BE2C (cell line): Measurements from ENCODE around the gene RAB38.

Experiments used
- DNase-seq: peaks from one replicate; pipeline ENCODE4 v3.0.0-alpha.2; 2020
- H3K27me3 ChIP-seq: fragments of 250-450 bp; sonication (Bioruptor Pico); 2 replicates; pipeline ENCODE4 v1.5.1; 2020; ENCODE audit warnings: mild to moderate bottlenecking
- H3K36me3 ChIP-seq: fragments of 250-450 bp; sonication (Bioruptor Pico); 2 replicates; pipeline ENCODE4 v1.5.1; 2020; ENCODE audit warnings: mild to moderate bottlenecking
- H3K4me1 ChIP-seq: fragments of 250-450 bp; sonication (Bioruptor Pico); 2 replicates; pipeline ENCODE4 v1.5.1; 2020
- H3K4me3 ChIP-seq: 2 replicates; pipeline ENCODE4 v1.5.1; 2011; ENCODE audit warnings: low read depth, low read length
- H3K9me3 ChIP-seq: fragments of 250-450 bp; sonication (Bioruptor Pico); 2 replicates; pipeline ENCODE4 v1.5.1; 2020
- TF ChIP-seq, protein P1 (sequence below): IDR thresholded peaks from 2 replicates; pipeline ENCODE4 v1.5.1; 2012; ENCODE audit warnings: mild to moderate bottlenecking, low read depth, low read length

Gene RAB38

DNA sequence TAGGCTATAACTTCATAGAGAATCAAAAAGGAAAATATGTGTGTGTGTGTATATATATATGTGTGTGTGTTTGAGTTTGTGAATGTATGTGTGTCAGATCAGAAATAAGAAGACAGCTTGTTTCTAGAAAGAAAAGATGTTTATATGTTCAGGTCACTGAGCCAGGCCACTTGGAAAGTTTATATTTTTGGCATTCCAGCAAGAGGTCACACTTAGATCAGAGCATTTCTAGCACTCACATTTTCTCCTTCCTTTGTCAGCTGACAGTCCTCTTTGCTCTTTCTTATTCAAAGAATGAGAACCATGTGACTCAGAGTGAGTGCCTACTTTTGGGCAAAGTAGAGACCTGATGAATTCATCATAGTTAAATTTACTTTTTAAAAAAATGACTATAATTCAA lies 22.9 kb downstream of the RAB38 start:
- H3K36me3 ChIP-seq = no peaks in the 10 kb centered on the region
- no peak for DNase-seq
- no peaks in the 10 kb centered on the region for H3K9me3 ChIP-seq
- H3K4me1 ChIP-seq = no peaks in the 10 kb centered on the region
- no peak overlapping the region for H3K4me3 ChIP-seq
- TF ChIP-seq, protein P1, sequence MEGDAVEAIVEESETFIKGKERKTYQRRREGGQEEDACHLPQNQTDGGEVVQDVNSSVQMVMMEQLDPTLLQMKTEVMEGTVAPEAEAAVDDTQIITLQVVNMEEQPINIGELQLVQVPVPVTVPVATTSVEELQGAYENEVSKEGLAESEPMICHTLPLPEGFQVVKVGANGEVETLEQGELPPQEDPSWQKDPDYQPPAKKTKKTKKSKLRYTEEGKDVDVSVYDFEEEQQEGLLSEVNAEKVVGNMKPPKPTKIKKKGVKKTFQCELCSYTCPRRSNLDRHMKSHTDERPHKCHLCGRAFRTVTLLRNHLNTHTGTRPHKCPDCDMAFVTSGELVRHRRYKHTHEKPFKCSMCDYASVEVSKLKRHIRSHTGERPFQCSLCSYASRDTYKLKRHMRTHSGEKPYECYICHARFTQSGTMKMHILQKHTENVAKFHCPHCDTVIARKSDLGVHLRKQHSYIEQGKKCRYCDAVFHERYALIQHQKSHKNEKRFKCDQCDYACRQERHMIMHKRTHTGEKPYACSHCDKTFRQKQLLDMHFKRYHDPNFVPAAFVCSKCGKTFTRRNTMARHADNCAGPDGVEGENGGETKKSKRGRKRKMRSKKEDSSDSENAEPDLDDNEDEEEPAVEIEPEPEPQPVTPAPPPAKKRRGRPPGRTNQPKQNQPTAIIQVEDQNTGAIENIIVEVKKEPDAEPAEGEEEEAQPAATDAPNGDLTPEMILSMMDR = no peak
- H3K27me3 ChIP-seq = no peaks in the 10 kb centered on the region

GRCh38 chr11:88151709-88152265 lies 23.5 kb downstream of the RAB38 start:
- Histone ChIP-seq H3K9me3 (no peaks in the 10 kb centered on the region), H3K36me3 (no peaks in the 10 kb centered on the region), H3K4me1 (no peaks in the 10 kb centered on the region), H3K4me3 (no peak overlapping the region), H3K27me3 (no peaks in the 10 kb centered on the region)
- DNase-seq = no peak
- TF ChIP-seq, protein P1 = no peak

DNA sequence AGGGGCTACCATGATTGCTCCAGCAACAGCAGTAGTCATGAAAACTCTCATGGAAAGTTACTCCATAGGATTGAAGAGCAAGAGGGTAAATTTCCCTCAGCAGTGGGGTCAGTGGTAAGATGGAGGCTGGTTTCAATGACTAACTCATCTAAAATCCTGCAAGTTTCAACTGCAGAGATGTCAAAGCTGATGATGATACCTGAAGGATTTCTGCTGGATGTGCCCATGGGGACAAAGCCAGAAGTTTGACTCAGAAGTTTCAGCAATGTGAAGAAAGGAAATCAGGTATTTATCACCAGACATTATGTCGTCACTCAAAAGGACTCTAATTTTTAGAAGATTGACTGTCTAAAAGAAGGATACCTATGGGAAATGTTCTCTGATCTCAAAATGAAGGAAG lies 29.1 kb downstream of the RAB38 start:
- no peaks in the 10 kb centered on the region for H3K9me3 ChIP-seq
- DNase-seq = no peak
- no peaks in the 10 kb centered on the region for H3K36me3 ChIP-seq
- H3K27me3 ChIP-seq = no peaks in the 10 kb centered on the region
- no peak overlapping the region for H3K4me3 ChIP-seq
- no peaks in the 10 kb centered on the region for H3K4me1 ChIP-seq
- TF ChIP-seq, protein P1 = no peak

GRCh38 chr11:88139865-88140264 lies 35.4 kb downstream of the RAB38 start:
- DNase-seq = no peak
- Histone ChIP-seq H3K4me1 (no peaks in the 10 kb centered on the region), H3K27me3 (no peaks in the 10 kb centered on the region), H3K9me3 (no peaks in the 10 kb centered on the region), H3K4me3 (no peak overlapping the region), H3K36me3 (no peaks in the 10 kb centered on the region)
- TF ChIP-seq, protein P1 = no peak

GRCh38 chr11:88131764-88132470 lies 43.3 kb downstream of the RAB38 start:
- H3K27me3 ChIP-seq = no peaks in the 10 kb centered on the region
- no peaks in the 10 kb centered on the region for H3K36me3 ChIP-seq
- no peak overlapping the region for H3K4me3 ChIP-seq
- H3K4me1 ChIP-seq = no peaks in the 10 kb centered on the region
- no peaks in the 10 kb centered on the region for H3K9me3 ChIP-seq
- no peak for DNase-seq
- TF ChIP-seq, protein P1 = no peak

GRCh38 chr11:88122956-88123355 lies 52.3 kb downstream of the RAB38 start:
- no peaks in the 10 kb centered on the region for H3K27me3 ChIP-seq
- no peaks in the 10 kb centered on the region for H3K9me3 ChIP-seq
- no peak overlapping the region for H3K4me3 ChIP-seq
- DNase-seq = no peak
- H3K4me1 ChIP-seq = no peaks in the 10 kb centered on the region
- TF ChIP-seq, protein P1 = no peak
- no peaks in the 10 kb centered on the region for H3K36me3 ChIP-seq
